K562 (cell line): ENCODE data around the gene SBF1. TPM values are rescaled to one million over a fixed set of nuclear protein-coding genes. Genes with fewer than 3 reads are reported as not detected.

Experiments used
- ATAC-seq: fragments of 200-7000 bp; cut with Tn5 transposase; 3 replicates; pipeline ENCODE4 v1.9.1; 2020; ENCODE audit warnings: moderate library complexity
- BruUV-seq: library from RNA; stranded (reverse); fragments of 400-500 nt; replicated peaks from 2 replicates; lab custom pipeline; 2021; lab: Mats Ljungman, UMichigan
- CTCF ChIA-PET: fragments of 300-600 bp; formaldehyde crosslinking; extraction: SDS; loops from one replicate; lab custom pipeline; 2021; ENCODE audit warnings: low intra/inter-chr PET ratio; lab: Yijun Ruan, JAX
- POLR2A ChIA-PET: fragments of 300-600, 350-650 bp; sonication (Branson Sonifier 250); formaldehyde crosslinking; extraction: SDS; loops from one replicate; lab custom pipeline; 2021; ENCODE audit warnings: antibody characterized with exemption, inconsistent platforms; lab: Yijun Ruan, JAX
- DNase-seq, 4 experiments: peaks; one replicate each; pipeline versions ENCODE4 v3.0.0 to v3.0.0-alpha.2; 2011 to 2018; ENCODE audit warnings: low spot score in 3 of 4, mixed read lengths in 3 of 4; ENCODE audit errors: extremely low read depth in 1 of 4
- FAIRE-seq: peaks from 2 replicates; lab custom pipeline; 2011; peaks lifted over from hg19 to GRCh38; lab: Jason Lieb, UNC
- H2AFZ ChIP-seq: 2 replicates; pipeline ENCODE4 v1.6.0; 2011; ENCODE audit warnings: low read depth, low read length, control low read depth, inconsistent platforms
- H3K27ac ChIP-seq: fragments of 200-600 bp; 3 replicates; pipeline ENCODE4 v1.8.0; 2011; ENCODE audit warnings: low read depth, mild to moderate bottlenecking, control low read depth, inconsistent platforms, low read length, moderate library complexity, mixed read lengths; ENCODE audit errors: extremely low read depth
- H3K27me3 ChIP-seq, 2 experiments: fragments of 300-600 bp in 1 of 2; 2 replicates in 1 of 2; 3 replicates in 1 of 2; pipeline versions ENCODE4 v1.6.0 to v1.8.0; 2011; ENCODE audit warnings: inconsistent platforms in 2 of 2, low read length in 2 of 2, mild to moderate bottlenecking in 1 of 2, mixed read lengths in 1 of 2, moderate library complexity in 1 of 2; ENCODE audit not compliant: control insufficient read depth in 2 of 2, insufficient read depth in 2 of 2
- H3K36me3 ChIP-seq: fragments of 300-600 bp; 3 replicates; pipeline ENCODE4 v1.8.0; 2011; ENCODE audit warnings: mild to moderate bottlenecking, low read length, inconsistent platforms; ENCODE audit not compliant: control insufficient read depth, insufficient read depth
- H3K4me1 ChIP-seq, 2 experiments: fragments of 200-600 bp in 1 of 2; replicated peaks in 1 of 2; 2 replicates in 1 of 2; 3 replicates in 1 of 2; pipeline versions ENCODE4 v1.5.1 to v1.8.0; 2011; ENCODE audit warnings: inconsistent platforms in 2 of 2, low read length in 2 of 2, mild to moderate bottlenecking in 1 of 2, mixed read lengths in 1 of 2, moderate library complexity in 1 of 2; ENCODE audit not compliant: control insufficient read depth in 2 of 2, insufficient read depth in 2 of 2
- H3K4me2 ChIP-seq: 2 replicates; pipeline ENCODE4 v1.6.1; 2011; ENCODE audit warnings: low read length, control low read depth, inconsistent platforms, mixed read lengths; ENCODE audit not compliant: insufficient read depth
- H3K4me3 ChIP-seq: fragments of 200-600 bp; sonication (generic), shearing (Covaris generic); 2 replicates; pipeline ENCODE4 v1.5.1; 2016; ENCODE audit warnings: control low read depth, inconsistent platforms
- H3K79me2 ChIP-seq: fragments of 200-600 bp; 3 replicates; pipeline ENCODE4 v1.8.0; 2011; ENCODE audit warnings: low read length, inconsistent platforms; ENCODE audit not compliant: control insufficient read depth, insufficient read depth
- H3K9ac ChIP-seq, 2 experiments: 2 replicates each; pipeline versions ENCODE4 v1.6.0 to v1.6.1; 2011; ENCODE audit warnings: low read depth in 2 of 2, low read length in 2 of 2, control low read depth in 1 of 2, inconsistent platforms in 1 of 2, mild to moderate bottlenecking in 1 of 2, mixed read lengths in 1 of 2; ENCODE audit not compliant: insufficient read depth in 1 of 2
- H3K9me1 ChIP-seq: one replicate; pipeline ENCODE4 v1.6.0; 2011; ENCODE audit warnings: inconsistent platforms, mild to moderate bottlenecking, low read length, moderate library complexity; ENCODE audit not compliant: control insufficient read depth, insufficient read depth
- H3K9me3 ChIP-seq: replicated peaks from 2 replicates; pipeline ENCODE4 v1.5.1; 2011; ENCODE audit warnings: low read depth, low read length, inconsistent platforms; ENCODE audit not compliant: control insufficient read depth, insufficient read depth
- H4K20me1 ChIP-seq: replicated peaks from 2 replicates; pipeline ENCODE4 v1.6.1; 2011; ENCODE audit warnings: low read length, inconsistent platforms, mixed read lengths; ENCODE audit not compliant: control insufficient read depth, insufficient read depth
- COPS2 ChIP-seq: fragments of 450-650 bp; conservative IDR thresholded peaks from 2 replicates; pipeline ENCODE4 v1.6.1; 2016; ENCODE audit warnings: mild to moderate bottlenecking, moderate library complexity
- DPF2 ChIP-seq: fragments of 450-650 bp; IDR thresholded peaks from 2 replicates; pipeline ENCODE4 v1.6.1; 2016
- GABPB1 ChIP-seq: sonication (generic); formaldehyde crosslinking; IDR thresholded peaks from 2 replicates; pipeline ENCODE4 v1.8.0; 2022; ENCODE audit warnings: mild to moderate bottlenecking, missing genetic modification reagents
- GATAD2B ChIP-seq: fragments of 450-650 bp; IDR thresholded peaks from 2 replicates; pipeline ENCODE4 v1.6.1; 2017; ENCODE audit warnings: mild to moderate bottlenecking, borderline replicate concordance
- GTF2F1 ChIP-seq: IDR thresholded peaks from 2 replicates; pipeline ENCODE4 v1.6.1; 2011; ENCODE audit warnings: low read depth, low read length, improper control_type of control experiment
- HCFC1 ChIP-seq: IDR thresholded peaks from 2 replicates; pipeline ENCODE4 v1.6.1; 2012; ENCODE audit warnings: low read depth, low read length, improper control_type of control experiment
- KAT8 ChIP-seq: fragments of 450-650 bp; IDR thresholded peaks from 2 replicates; pipeline ENCODE4 v1.6.1; 2016; ENCODE audit warnings: low read depth, mild to moderate bottlenecking
- KDM4B ChIP-seq, 2 experiments: fragments of 450-650 bp in 1 of 2; sonication (generic) in 1 of 2; IDR thresholded peaks; 2 replicates each; pipeline ENCODE4 v1.6.1; 2016 to 2017; ENCODE audit warnings: borderline replicate concordance in 2 of 2, antibody characterized with exemption in 1 of 2, low read depth in 1 of 2, mild to moderate bottlenecking in 1 of 2
- LCOR ChIP-seq: sonication (generic); formaldehyde crosslinking; IDR thresholded peaks from 2 replicates; pipeline ENCODE4 v1.8.0; 2022; ENCODE audit warnings: mild to moderate bottlenecking, missing genetic modification reagents
- SNRNP70 ChIP-seq: fragments of 200-400 bp; formaldehyde crosslinking; optimal IDR thresholded peaks from 2 replicates; pipeline ENCODE3; 2017; ENCODE audit warnings: low read depth, low read length
- SUPT5H ChIP-seq: fragments of 450-650 bp; IDR thresholded peaks from 2 replicates; pipeline ENCODE4 v1.6.1; 2016
- ZNF507 ChIP-seq: conservative IDR thresholded peaks from 2 replicates; pipeline ENCODE4 v1.6.1; 2017; ENCODE audit warnings: missing genetic modification characterization, missing compliant biosample characterization
- ZNF589 ChIP-seq: fragments of 200-800 bp; sonication (Bioruptor generic); IDR thresholded peaks from 2 replicates; pipeline ENCODE4 v1.6.1; 2016; ENCODE audit warnings: low read depth, missing genetic modification characterization, missing compliant biosample characterization
- WGBS: fragments of 100-300 bp; shearing (Covaris generic); methylation state at CpG from one replicate; pipeline ENCODE4 v1.1.6; 2016; ENCODE audit warnings: low coverage, mixed read lengths; ENCODE audit not compliant: insufficient coverage; ENCODE audit errors: missing lambda C conversion rate; 5-methylcytosine and 5-hydroxymethylcytosine counted together
- in situ Hi-C: fragments of 300-500 bp; cut with MboI; formaldehyde crosslinking; loops from 4 replicates; pipeline ENCODE4 v1.15.0; 2018; ENCODE audit warnings: inconsistent platforms, mixed read lengths
- intact Hi-C: fragments of 100-400 bp; cut with micrococcal nuclease; formaldehyde crosslinking; loops from 2 replicates; pipeline ENCODE4 v1.14.2; 2022
- polyA plus RNA-seq, 8 experiments: library from polyadenylated mRNA; depleted of rRNA in 4 of 8; stranded (reverse) in 5 of 8; unstranded in 3 of 8; fragments of >200 nt; fragmentation: Nextera tagmentation in 2 of 8; fragmentation: Illumina TruSeq in 1 of 8; extraction: Ambion mirVana in 2 of 8; extraction: Trizol in 1 of 8; gene quantifications; 2 replicates each; pipeline versions ENCODE4 v1.2.1 to v1.2.3, GENCODE V29; 2011 to 2014; ENCODE audit warnings: inconsistent platforms in 1 of 8, missing spikeins in 1 of 8
- total RNA-seq, 7 experiments: library from RNA; depleted of rRNA in 6 of 7; stranded (reverse); fragments of >200 nt in 6 of 7; fragmentation: Illumina TruSeq in 2 of 7; extraction: Trizol in 2 of 7; gene quantifications; 2 replicates each; pipeline versions ENCODE4 v1.2.1 to v1.2.3, GENCODE V29; 2011 to 2021; ENCODE audit warnings: low replicate concordance in 1 of 7
- TF ChIP-seq, protein P1 (sequence below): fragments of 450-650 bp; IDR thresholded peaks from 2 replicates; pipeline ENCODE4 v1.6.1; 2016; ENCODE audit warnings: borderline replicate concordance

SBF1 gene
- total and polyA plus RNA-seq, 9 of the 15 experiments (the other 6 are each of a cell fraction or from before 2014, with no cell fraction given) = 0.44 to 50.4 (median 11.4) TPM

DNA sequence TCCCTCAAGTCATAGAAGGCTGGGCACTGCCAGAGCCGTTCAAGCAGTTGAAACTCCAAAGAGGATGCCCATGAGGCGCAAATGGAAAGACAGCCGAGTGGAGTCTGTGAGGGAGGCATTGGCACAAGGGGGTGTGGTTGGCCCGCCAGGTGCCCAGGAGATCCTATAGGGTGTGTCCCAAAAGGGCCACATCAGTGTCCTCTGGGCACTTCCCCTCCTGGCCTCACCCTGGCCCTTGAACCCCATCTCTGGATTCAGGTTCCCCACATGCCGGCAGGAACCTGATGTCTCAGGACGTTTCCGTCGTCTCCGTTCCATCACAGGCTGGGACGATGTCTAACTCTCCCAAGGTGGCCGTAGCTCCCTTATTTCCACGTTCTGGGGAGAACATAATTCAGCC is 54.3 kb downstream of the SBF1 start:
- no peak overlapping the region for H3K9ac ChIP-seq
- FAIRE-seq = no peak
- H3K27ac ChIP-seq = no peak overlapping the region
- no peak overlapping the region for H3K4me2 ChIP-seq
- no peaks in the 10 kb centered on the region for H3K9me1 ChIP-seq
- intact Hi-C loops (no loop called here), in situ Hi-C loops (no loop called here)
- no peaks in the 10 kb centered on the region; the same call in 1 of the 2 replicates for H4K20me1 ChIP-seq
- ChIA-PET CTCF (no interaction called here), POLR2A (interaction anchor here (0.6 kb wide), 1 partner anchor 8 kb away, joined by 4 read pairs; no protein-coding TSS in a partner anchor)
- no TSS peak for BruUV-seq
- no peaks in the 10 kb centered on the region for H3K79me2 ChIP-seq
- no peak overlapping the region for H3K4me3 ChIP-seq
- H2AFZ ChIP-seq = no peak overlapping the region
- H3K4me1 ChIP-seq = peaks cover 0 to 6% of the 10 kb centered on the region in 2 experiments; a peak in 2 of 5 replicates
- no peaks in the 10 kb centered on the region for H3K9me3 ChIP-seq
- no peak for DNase-seq
- no peaks in the 10 kb centered on the region for H3K27me3 ChIP-seq
- ATAC-seq = no peak
- H3K36me3 ChIP-seq = peaks cover 82% of the 10 kb centered on the region; the same call in 2 of the 3 replicates
- WGBS = 96% methylated on average over 4 of the region's 12 CpGs
- TF ChIP-seq GABPB1 (no peak), KAT8 (no peak), GTF2F1 (no peak), HCFC1 (no peak), SNRNP70 (no peak), ZNF589 (CRISPR knock-in tag) (no peak), GATAD2B (no peak), SUPT5H (no peak), DPF2 (no peak), LCOR (CRISPR knock-in tag) (no peak), COPS2 (no peak), ZNF507 (tag) (no peak), KDM4B (IDR thresholded peaks at IDR 0.05; ENCODE audit: borderline replicate concordance in 2 of 2, low read depth in 1 of 2) (no peak)
- TF ChIP-seq, protein P1, sequence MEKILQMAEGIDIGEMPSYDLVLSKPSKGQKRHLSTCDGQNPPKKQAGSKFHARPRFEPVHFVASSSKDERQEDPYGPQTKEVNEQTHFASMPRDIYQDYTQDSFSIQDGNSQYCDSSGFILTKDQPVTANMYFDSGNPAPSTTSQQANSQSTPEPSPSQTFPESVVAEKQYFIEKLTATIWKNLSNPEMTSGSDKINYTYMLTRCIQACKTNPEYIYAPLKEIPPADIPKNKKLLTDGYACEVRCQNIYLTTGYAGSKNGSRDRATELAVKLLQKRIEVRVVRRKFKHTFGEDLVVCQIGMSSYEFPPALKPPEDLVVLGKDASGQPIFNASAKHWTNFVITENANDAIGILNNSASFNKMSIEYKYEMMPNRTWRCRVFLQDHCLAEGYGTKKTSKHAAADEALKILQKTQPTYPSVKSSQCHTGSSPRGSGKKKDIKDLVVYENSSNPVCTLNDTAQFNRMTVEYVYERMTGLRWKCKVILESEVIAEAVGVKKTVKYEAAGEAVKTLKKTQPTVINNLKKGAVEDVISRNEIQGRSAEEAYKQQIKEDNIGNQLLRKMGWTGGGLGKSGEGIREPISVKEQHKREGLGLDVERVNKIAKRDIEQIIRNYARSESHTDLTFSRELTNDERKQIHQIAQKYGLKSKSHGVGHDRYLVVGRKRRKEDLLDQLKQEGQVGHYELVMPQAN = no peak
